Measurements from ENCODE around the gene FFAR3.

FFAR3 gene, protein sequence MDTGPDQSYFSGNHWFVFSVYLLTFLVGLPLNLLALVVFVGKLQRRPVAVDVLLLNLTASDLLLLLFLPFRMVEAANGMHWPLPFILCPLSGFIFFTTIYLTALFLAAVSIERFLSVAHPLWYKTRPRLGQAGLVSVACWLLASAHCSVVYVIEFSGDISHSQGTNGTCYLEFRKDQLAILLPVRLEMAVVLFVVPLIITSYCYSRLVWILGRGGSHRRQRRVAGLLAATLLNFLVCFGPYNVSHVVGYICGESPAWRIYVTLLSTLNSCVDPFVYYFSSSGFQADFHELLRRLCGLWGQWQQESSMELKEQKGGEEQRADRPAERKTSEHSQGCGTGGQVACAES

GRCh38 chr19:35357867-35358573, at the start of gene FFAR3:
FFAR3 (plus strand) TSS chr19:35358460; CDS start chr19:35358891, 431 bp downstream.
- no peak for DNase-seq

DNA sequence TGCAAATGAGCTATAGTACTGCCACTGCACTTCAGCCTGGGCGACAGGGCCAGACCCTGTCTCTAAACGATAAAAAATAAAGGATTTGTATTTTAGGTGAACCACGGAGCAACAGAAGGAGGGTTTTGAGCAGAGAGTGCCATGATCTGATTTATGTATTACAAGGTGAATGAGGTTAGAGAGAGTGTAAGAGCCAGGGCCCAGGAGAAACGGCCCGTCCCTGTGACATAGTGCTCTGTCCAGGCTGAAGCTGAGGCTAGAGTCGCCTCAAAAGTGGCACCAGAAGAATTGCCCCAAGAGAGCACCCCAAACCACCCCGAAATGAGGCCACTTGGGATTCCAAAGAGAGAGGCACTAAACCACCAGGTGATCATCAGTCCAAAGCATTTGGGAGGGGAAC, 49.4 kb upstream of the FFAR3 start:
- no peak for DNase-seq

GRCh38 chr19:35309481-35310279, 48.6 kb upstream of the FFAR3 start:
- no peak for DNase-seq

DNA sequence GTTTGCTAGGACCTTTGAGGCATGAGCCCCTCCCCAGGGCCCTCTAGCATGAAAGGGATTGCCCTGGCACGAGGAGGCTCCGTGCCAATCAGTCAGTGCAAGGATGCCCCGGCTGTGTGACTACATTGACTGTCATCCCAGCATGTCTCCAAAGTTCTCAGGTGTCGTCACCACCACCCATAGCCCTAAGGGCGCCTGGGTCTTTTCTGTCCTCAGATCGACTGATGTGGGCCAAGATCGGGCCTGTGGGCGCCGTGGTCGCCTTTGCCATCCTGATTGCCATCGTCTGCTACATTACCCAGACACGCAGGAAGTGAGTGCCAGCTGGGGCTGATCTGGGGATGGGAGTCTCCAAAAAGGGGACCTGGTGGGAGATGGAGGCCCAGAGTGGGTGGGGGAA, 47.9 kb upstream of the FFAR3 start:
- DNase-seq, result no peak

DNA sequence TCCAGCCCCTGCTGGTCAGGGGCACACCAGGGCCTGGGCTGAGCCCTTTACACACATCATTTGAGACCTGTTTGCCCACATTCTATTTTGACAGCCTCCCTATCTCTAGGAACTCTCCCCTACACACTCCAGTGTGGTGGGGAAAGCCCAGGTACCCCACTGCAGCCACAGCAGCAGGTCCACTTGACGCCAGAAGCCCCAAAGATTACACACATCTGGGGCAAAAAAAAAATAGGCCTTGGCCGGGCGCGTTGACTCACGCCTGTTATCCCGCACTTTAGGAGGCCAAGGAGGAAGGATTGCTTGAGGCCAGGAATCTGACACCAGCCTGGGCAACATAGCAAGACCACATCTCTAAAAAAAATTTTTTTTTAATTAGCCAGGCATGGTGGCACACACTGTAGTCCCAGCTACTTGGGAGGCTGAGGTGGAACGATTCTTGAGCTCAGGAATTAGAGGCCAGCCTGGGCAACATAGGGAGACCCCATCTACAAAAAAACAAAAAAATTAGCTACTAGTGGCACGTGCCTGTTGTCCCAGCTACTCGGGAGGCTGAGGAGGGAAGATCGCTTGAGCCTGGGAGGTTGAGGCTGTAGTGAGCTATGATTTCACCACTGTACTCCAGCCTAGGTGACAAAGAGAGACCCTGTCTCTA, 47.3 kb upstream of the FFAR3 start:
- no peak for DNase-seq

- DNase-seq, result no peak
Measured at GRCh38 chr19:35311901-35312665, 46.2 kb upstream of the FFAR3 start.

GRCh38 chr19:35313587-35313986, 44.7 kb upstream of the FFAR3 start:
- DNase-seq, result no peak

DNA sequence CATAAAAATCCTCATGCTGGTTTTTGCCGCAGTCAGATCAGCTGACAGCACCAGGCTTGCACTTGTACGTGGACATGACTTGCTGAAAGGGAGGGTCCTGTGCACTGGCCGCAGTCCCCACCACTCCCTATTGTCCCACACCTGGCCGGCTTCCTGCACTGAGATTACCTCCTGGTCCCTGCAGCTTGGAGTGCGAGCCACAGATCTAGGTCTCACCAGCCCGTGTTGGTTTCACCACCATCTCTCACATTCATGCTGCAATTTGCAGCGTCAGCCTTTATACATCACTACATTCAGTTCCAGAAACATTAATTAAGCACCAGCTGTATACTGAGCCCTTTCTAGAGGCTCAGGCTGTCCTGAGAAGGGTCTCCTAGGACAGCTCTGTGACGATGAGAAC, 44.2 kb upstream of the FFAR3 start:
- no peak for DNase-seq

- no peak for DNase-seq
Measured at GRCh38 chr19:35314858-35315470, 43.3 kb upstream of the FFAR3 start.

DNA sequence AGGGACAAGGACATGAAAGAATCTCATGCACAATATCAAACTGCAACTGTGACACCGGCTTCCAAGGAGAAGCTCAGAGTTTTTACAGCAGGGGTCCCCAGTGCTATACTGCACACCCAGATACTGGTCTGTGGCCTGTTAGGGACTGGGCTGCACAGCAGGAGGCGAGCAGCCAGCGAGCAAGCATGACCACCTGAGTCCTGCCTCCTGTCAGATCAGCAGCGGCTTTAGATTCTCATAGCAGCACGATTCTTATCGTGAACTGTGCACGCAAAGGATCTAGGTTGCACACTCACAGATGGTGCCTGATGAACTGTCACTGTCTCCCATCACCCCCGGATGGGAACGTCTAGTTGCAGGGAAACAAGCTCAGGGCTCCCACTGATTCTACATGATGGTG, 42.4 kb upstream of the FFAR3 start:
- no peak for DNase-seq

DNA sequence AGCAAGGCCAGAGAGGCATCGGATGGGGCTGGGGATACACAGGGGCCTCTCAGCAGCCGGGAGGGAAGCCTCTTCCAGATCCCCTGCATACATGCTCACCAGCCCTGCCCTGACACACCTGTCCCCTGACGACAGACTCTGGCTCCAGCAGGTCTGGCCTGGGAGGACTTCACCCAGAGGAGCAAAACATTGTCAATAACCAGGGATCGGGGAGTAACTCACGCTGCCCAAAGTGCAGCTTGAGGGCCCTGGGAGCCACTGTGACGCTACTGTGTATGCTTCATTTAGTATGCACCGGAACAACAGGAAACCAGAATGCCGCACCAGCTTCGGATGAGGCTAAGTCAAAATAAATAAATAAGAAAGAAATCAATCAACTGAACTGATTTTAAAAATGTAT, 41.7 kb upstream of the FFAR3 start:
- DNase-seq, result no peak

- no peak for DNase-seq
Measured at GRCh38 chr19:35317464-35318043, 40.7 kb upstream of the FFAR3 start.

DNA sequence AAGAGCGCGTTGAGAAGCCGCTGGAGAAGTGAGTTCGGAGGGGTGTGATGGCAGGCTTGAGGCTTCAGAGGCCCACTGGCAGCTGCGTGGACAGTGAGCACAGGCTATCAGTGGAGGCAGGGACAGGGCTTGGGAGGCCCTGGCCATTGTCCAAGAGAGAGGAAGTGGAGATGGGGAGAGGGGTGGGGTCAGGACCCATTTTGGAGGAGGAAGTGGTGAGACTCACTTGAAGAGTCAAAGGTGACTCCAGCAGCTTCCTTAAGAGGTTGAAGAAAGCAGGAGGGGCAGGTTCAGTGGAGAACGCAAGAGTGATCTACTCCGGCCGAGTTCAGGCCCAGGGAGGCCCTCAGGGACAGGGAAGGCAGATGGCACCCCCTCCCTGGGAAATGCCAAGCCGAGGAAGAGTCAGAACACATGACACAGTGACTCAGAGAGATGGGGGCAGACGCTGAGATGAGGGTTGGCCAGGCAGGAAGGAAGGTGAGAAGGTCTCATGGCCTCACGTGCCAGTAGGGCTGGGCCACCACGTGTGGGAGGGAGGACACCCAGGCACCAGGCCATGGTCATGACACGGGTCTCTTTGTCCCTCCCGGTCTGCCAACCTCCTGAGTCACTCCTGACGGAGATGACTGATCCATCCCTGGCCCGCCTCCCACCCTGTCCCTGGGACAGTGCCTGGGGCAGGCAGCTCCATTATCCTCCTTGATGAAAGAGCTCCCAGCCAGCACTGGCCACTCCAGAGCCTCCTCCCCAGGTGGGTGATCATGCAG, 39.4 kb upstream of the FFAR3 start:
- no peak for DNase-seq

DNA sequence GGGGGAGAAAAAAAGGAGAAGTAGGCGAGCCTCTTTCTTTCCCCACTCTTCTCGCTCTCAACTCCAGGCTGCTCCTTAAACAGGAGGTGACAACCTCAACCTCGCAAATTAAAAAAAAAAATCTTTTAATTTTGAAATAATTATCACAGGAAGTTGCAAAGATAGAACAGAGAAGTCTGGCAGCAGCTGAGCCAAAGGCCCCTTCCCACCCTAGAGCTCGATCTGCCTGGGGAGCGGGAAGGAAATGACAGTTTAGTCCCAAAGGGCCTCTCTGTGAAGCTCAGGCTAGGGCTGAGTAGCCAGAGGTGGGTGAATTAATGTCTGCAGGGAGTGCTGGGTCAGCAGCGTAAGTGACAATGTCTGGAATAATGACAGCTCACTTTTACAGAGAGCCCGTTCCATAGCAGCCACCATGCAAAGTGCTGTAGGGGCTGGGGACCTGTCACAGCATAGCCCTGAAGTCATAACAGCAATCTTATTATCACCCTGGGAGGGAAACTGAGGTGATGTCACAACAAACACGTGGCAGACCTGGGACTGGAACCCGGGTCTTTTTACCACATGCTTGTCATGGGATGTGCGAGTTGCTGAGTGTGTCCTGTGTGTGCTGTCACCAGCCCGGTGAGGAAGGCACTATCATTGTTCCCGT, 38.1 kb upstream of the FFAR3 start:
- no peak for DNase-seq

DNA sequence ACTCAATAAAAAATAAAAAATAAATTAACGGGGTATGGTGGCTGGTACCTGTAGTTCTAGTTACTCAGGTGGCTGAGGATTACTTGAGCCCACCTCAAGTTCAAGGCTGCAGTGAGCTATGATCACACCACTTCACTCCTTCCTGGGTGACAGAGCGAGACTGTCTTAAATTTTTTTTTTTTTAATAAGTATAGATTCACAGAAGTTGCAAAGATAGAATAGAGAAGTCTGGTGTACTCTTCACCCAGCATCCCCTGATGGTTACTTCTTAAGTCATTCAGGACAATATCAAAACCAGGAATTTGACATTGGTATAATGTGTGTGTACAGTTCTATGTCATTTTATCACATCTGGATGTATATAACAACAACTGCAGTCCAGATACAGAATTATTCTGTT, 37.0 kb upstream of the FFAR3 start:
- DNase-seq, result no peak

DNA sequence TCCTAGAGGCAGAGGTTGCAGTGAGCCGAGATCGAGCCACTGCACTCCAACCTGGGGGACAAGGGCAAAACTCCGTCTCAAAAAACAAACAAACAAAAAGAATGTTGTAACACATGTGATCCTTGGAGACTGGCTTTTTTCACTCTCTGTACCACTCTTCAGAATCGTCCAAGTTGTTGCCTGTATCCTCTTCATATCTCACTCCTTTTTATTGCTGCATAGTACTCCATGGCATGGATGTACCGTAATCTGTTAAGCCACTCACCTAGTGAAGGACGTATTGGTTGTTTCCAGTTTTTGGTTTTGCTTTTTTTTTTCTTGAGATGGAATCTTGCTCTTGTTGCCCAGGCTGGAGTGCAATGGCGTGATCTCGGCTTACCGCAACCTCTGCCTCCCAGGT, 36.2 kb upstream of the FFAR3 start:
- DNase-seq, result no peak

DNA sequence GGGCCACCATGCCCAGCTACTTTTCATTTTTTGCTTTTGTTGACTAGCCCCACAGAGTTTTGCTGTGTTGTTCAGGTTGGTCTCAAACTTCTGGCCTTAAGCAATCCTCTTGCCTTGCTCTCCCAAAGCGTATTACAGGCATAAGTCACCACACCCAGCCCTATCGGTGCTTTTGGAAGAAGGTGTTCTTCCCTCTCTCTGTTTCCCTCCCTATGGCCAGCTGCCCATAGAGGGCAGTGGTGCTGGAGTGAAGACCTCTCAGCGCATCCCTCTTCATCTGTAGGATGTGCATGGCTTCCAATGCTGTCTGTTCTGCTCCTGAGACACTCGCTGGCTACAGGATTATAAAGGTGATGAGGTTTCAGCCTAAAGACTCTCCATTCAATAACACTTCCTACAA, 30.6 kb upstream of the FFAR3 start:
- DNase-seq, result no peak

- DNase-seq, result no peak
Measured at GRCh38 chr19:35328851-35329285, 29.4 kb upstream of the FFAR3 start, which contains the start of gene CD22. CD22 (plus strand) TSS chr19:35329187; CDS start chr19:35332041, 2,854 bp downstream.

- no peak for DNase-seq
Measured at GRCh38 chr19:35329323-35329722, 28.9 kb upstream of the FFAR3 start.

- no peak for DNase-seq
Measured at GRCh38 chr19:35330475-35330874, 27.8 kb upstream of the FFAR3 start.
